Kidney (tissue), 14 donors: Measurements from ENCODE around the gene COL5A2. TPM values are rescaled to one million over a fixed set of nuclear protein-coding genes. Genes with fewer than 3 reads are reported as not detected.

Source experiments
- DNase-seq, 5 donors: peaks; one replicate each; pipeline ENCODE4 v3.0.0-alpha.2; 2013 to 2020
- FAIRE-seq: peaks from 2 replicates; lab custom pipeline; 2012; peaks lifted over from hg19 to GRCh38; lab: Jason Lieb, UNC
- H3K27ac ChIP-seq, 2 donors: one replicate each; pipeline ENCODE4 v1.7.0; 2013; ENCODE audit warnings: low read depth in 2 of 2, low read length in 2 of 2, inconsistent platforms in 1 of 2
- H3K27me3 ChIP-seq: one replicate; pipeline ENCODE4 v1.7.1; 2013; ENCODE audit warnings: low read length, inconsistent platforms; ENCODE audit not compliant: control insufficient read depth, insufficient read depth
- H3K36me3 ChIP-seq, 3 donors: one replicate each; pipeline versions ENCODE4 v1.7.0 to v1.7.1; 2013; ENCODE audit warnings: low read length in 3 of 3, control low read depth in 1 of 3, inconsistent platforms in 1 of 3; ENCODE audit not compliant: insufficient read depth in 3 of 3, control insufficient read depth in 2 of 3
- H3K4me1 ChIP-seq, 3 donors: one replicate each; pipeline versions ENCODE4 v1.7.0 to v1.7.1; 2013; ENCODE audit warnings: low read length in 3 of 3, inconsistent platforms in 1 of 3, low read depth in 1 of 3; ENCODE audit not compliant: control insufficient read depth in 2 of 3, insufficient read depth in 2 of 3
- H3K4me3 ChIP-seq, 3 donors: one replicate each; pipeline versions ENCODE4 v1.7.0 to v1.8.1; 2013; ENCODE audit warnings: low read length in 3 of 3, control low read depth in 1 of 3, inconsistent platforms in 1 of 3
- H3K9ac ChIP-seq, 3 donors: one replicate each; pipeline versions ENCODE4 v1.7.0 to v1.7.1; 2013; ENCODE audit warnings: low read length in 3 of 3, control low read depth in 1 of 3, inconsistent platforms in 1 of 3
- H3K9me3 ChIP-seq, 3 donors: one replicate each; pipeline versions ENCODE4 v1.7.0 to v1.7.1; 2013; ENCODE audit warnings: low read length in 3 of 3, control low read depth in 1 of 3, inconsistent platforms in 1 of 3; ENCODE audit not compliant: control insufficient read depth in 2 of 3, insufficient read depth in 1 of 3
- CTCF ChIP-seq: IDR thresholded peaks from 3 replicates; pipeline ENCODE4 v1.5.1; 2012; ENCODE audit warnings: mild to moderate bottlenecking, moderate library complexity, borderline replicate concordance; ENCODE audit not compliant: insufficient read depth; ENCODE audit errors: extremely low read depth
- intact Hi-C: fragments of 100-400 bp; cut with DNase I; formaldehyde crosslinking; loops from one replicate; pipeline ENCODE4 v1.11.1; 2022
- polyA plus RNA-seq: library from polyadenylated mRNA; stranded (reverse); fragments of 350-450 nt; fragmentation: Illumina TruSeq; extraction: RNeasy Lipid Tissue Mini Kit (QIAGEN cat#74804); gene quantifications from one replicate; pipeline ENCODE4 v1.2.3, GENCODE V29; 2014; ENCODE audit warnings: low read depth, low replicate concordance; ENCODE audit not compliant: insufficient read depth
- total RNA-seq: library from RNA; stranded (reverse); fragmentation: NEBNext Ultra II Directional; extraction: Animal tissue kit (Norgen Biotek cat#: 25700); gene quantifications from one replicate; pipeline ENCODE4 v1.2.1, GENCODE V29; 2021
- donor health status: control.
- donor health status: control.
- donor health status: control.
- donor health status: control.
- donor health status: control.
- donor health status: DM: yes; HTN: yes; CAD: no.
- donor health status: Normal renal cell carcinoma (clear cell type).

Gene COL5A2
- total and polyA plus RNA-seq, 2 donors from 2014 or later: 3.6 to 12.3 TPM

- intact Hi-C loops: no loop called here
- Histone ChIP-seq H3K27me3 (no peaks in the 10 kb centered on the region), H3K9me3 (no peaks in the 10 kb centered on the region), H3K9ac (no peak overlapping the region), H3K27ac (no peak overlapping the region), H3K36me3 (no peaks in the 10 kb centered on the region), H3K4me1 (no peaks in the 10 kb centered on the region), H3K4me3 (no peak overlapping the region)
- FAIRE-seq (no peak), DNase-seq (no peak)
- no peak for TF ChIP-seq CTCF
Observed at GRCh38 chr2:189047171-189047888, 132.2 kb downstream of the COL5A2 start.

GRCh38 chr2:189046320-189046719 is 133.2 kb downstream of the COL5A2 start:
- DNase-seq (no peak), FAIRE-seq (no peak)
- Histone ChIP-seq H3K9me3 (no peaks in the 10 kb centered on the region), H3K36me3 (no peaks in the 10 kb centered on the region), H3K4me1 (no peaks in the 10 kb centered on the region), H3K27me3 (no peaks in the 10 kb centered on the region), H3K4me3 (no peak overlapping the region), H3K9ac (no peak overlapping the region), H3K27ac (no peak overlapping the region)
- no peak for TF ChIP-seq CTCF
- intact Hi-C loops: no loop called here

- Histone ChIP-seq H3K9me3 (no peaks in the 10 kb centered on the region), H3K36me3 (no peaks in the 10 kb centered on the region), H3K4me3 (no peak overlapping the region), H3K27me3 (no peaks in the 10 kb centered on the region), H3K27ac (no peak overlapping the region), H3K9ac (no peak overlapping the region), H3K4me1 (no peaks in the 10 kb centered on the region)
- FAIRE-seq: no peak
- DNase-seq: no peak
- intact Hi-C loops: no loop called here
- TF ChIP-seq CTCF: no peak
Observed at GRCh38 chr2:189045836-189046235, 133.7 kb downstream of the COL5A2 start.
